ENCODE data around the gene USP28. TPM values are rescaled to one million over a fixed set of nuclear protein-coding genes. Genes with fewer than 3 reads are reported as not detected.

The USP28 gene
- total and polyA plus RNA-seq, 2 of the 8 experiments (the other 6 are each of a cell fraction or from before 2014, with no cell fraction given), result 82.6 to 119 TPM

DNA sequence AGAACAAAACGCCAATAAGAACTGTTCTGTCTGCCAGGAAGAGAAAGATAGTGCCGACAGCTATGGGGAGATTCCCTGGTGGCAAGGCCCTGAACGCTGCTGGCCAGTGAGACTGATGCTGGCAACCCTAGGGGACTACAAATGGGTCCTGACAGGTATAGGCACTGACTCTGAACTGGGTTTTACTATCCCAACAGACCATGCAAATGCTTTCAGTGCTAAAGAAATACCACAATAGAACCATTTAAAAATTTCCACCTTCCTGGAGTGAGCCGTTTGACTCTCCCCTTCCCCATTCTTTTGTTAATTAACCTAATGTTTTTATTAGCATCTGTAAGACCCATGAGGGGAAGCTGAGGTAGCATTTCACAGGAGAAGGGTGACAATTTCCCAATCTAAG lies 25.7 kb downstream of the USP28 start (continued):
- TF ChIP-seq TEAD4 (IDR thresholded peaks at IDR 0.05; ENCODE audit: low read depth, low read length) (peak; percentile 36; the same call in 1 of the 2 replicates), RNF2 (IDR thresholded peaks at IDR 0.05; ENCODE audit: borderline replicate concordance, low read depth, low read length, missing control alignments, poor library complexity, severe bottlenecking) (no peak), GABPA (IDR thresholded peaks at IDR 0.05; ENCODE audit: borderline replicate concordance, insufficient read depth, low read length) (no peak), POU5F1 (IDR thresholded peaks at IDR 0.05; ENCODE audit: low read depth, low read length) (peak; percentile 81), SUZ12 (IDR thresholded peaks at IDR 0.05; ENCODE audit: low read length) (no peak), SP1 (IDR thresholded peaks at IDR 0.05; ENCODE audit: low read depth, low read length) (peak; percentile 76), HDAC6 (IDR thresholded peaks at IDR 0.05; ENCODE audit: low read depth, low read length) (no peak), TAF1 (IDR thresholded peaks at IDR 0.05; ENCODE audit: low read depth, low read length) (no peak), CBX5 (IDR thresholded peaks at IDR 0.05; ENCODE audit: low read depth, low read length) (no peak), SRF (IDR thresholded peaks at IDR 0.05; ENCODE audit: low read depth, low read length) (no peak), CREB1 (IDR thresholded peaks at IDR 0.05) (0 out of 2 replicates have a peak, but pooled peaks have one; percentile 15), EZH2 (IDR thresholded peaks at IDR 0.05; ENCODE audit: low read depth, low read length, severe bottlenecking) (no peak), BRCA1 (IDR thresholded peaks at IDR 0.05; ENCODE audit: low read depth, low read length) (no peak), ZNF274 (IDR thresholded peaks at IDR 0.05; ENCODE audit: borderline replicate concordance, extremely low read depth, low read length) (no peak), RAD21 (IDR thresholded peaks at IDR 0.05 in 1 of 2, conservative IDR thresholded peaks at IDR 0.05 in 1 of 2; ENCODE audit: low read depth in 2 of 2, low read length in 2 of 2) (no peak), NRF1 (IDR thresholded peaks at IDR 0.05; ENCODE audit: low read depth, low read length) (no peak), SP2 (IDR thresholded peaks at IDR 0.05; ENCODE audit: low read length) (no peak), YY1 (IDR thresholded peaks at IDR 0.05; ENCODE audit: low read depth, low read length) (no peak), JUN (IDR thresholded peaks at IDR 0.05; ENCODE audit: low read depth, low read length) (no peak), KDM1A (IDR thresholded peaks at IDR 0.05; ENCODE audit: borderline replicate concordance, low read length) (no peak), JUND (IDR thresholded peaks at IDR 0.05; ENCODE audit: low read length) (no peak), HDAC2 (IDR thresholded peaks at IDR 0.05; ENCODE audit: borderline replicate concordance in 1 of 2, low read depth in 2 of 2, low read length in 2 of 2) (0 out of 4 replicates have a peak, but pooled peaks of 1 of the 2 experiments have one; percentile 31), KDM4A (IDR thresholded peaks at IDR 0.05; ENCODE audit: low read depth, low read length, severe bottlenecking) (no peak), EGR1 (IDR thresholded peaks at IDR 0.05; ENCODE audit: borderline replicate concordance, low read depth, low read length) (no peak)
- TF ChIP-seq, protein P1, sequence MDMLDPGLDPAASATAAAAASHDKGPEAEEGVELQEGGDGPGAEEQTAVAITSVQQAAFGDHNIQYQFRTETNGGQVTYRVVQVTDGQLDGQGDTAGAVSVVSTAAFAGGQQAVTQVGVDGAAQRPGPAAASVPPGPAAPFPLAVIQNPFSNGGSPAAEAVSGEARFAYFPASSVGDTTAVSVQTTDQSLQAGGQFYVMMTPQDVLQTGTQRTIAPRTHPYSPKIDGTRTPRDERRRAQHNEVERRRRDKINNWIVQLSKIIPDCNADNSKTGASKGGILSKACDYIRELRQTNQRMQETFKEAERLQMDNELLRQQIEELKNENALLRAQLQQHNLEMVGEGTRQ (IDR thresholded peaks at IDR 0.05; ENCODE audit: low read length), result no peak

Measured in H1 (cell line).